ENCODE data around the gene SDK2. TPM values are rescaled to one million over a fixed set of nuclear protein-coding genes. Genes with fewer than 3 reads are reported as not detected.

Gene SDK2
- total and polyA plus RNA-seq, 2 experiments from 2014 or later: 0.74 to 5.1 TPM

DNA sequence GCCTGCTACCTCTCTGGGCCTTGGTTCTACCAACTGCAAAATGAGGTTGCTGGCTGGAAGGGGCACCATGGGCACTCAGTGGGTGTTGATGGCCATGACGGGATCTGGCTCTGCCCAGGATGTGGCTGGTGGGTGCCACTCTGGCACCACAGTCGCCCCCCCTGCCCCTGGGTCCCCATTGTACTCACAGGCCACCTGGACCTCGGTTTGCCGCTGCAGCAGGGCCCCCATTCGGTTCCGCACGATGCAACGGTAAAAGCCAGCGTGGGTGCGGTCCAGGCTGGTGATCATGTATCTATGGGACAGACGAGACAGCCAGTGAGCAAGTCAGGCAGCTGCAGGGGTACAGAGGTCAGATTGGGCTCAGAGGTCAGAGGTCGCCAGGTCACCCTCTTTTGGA is 172.3 kb downstream of the SDK2 start (continued):
- TF ChIP-seq, protein P1, sequence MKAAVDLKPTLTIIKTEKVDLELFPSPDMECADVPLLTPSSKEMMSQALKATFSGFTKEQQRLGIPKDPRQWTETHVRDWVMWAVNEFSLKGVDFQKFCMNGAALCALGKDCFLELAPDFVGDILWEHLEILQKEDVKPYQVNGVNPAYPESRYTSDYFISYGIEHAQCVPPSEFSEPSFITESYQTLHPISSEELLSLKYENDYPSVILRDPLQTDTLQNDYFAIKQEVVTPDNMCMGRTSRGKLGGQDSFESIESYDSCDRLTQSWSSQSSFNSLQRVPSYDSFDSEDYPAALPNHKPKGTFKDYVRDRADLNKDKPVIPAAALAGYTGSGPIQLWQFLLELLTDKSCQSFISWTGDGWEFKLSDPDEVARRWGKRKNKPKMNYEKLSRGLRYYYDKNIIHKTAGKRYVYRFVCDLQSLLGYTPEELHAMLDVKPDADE (IDR thresholded peaks at IDR 0.05): no peak
- no peak for TF ChIP-seq STAT1 (IDR thresholded peaks at IDR 0.05; ENCODE audit: unreplicated experiment)
- TF ChIP-seq ZNF331 (CRISPR knock-in tag; IDR thresholded peaks at IDR 0.05; ENCODE audit: low read depth): no peak
- TF ChIP-seq, protein P2, sequence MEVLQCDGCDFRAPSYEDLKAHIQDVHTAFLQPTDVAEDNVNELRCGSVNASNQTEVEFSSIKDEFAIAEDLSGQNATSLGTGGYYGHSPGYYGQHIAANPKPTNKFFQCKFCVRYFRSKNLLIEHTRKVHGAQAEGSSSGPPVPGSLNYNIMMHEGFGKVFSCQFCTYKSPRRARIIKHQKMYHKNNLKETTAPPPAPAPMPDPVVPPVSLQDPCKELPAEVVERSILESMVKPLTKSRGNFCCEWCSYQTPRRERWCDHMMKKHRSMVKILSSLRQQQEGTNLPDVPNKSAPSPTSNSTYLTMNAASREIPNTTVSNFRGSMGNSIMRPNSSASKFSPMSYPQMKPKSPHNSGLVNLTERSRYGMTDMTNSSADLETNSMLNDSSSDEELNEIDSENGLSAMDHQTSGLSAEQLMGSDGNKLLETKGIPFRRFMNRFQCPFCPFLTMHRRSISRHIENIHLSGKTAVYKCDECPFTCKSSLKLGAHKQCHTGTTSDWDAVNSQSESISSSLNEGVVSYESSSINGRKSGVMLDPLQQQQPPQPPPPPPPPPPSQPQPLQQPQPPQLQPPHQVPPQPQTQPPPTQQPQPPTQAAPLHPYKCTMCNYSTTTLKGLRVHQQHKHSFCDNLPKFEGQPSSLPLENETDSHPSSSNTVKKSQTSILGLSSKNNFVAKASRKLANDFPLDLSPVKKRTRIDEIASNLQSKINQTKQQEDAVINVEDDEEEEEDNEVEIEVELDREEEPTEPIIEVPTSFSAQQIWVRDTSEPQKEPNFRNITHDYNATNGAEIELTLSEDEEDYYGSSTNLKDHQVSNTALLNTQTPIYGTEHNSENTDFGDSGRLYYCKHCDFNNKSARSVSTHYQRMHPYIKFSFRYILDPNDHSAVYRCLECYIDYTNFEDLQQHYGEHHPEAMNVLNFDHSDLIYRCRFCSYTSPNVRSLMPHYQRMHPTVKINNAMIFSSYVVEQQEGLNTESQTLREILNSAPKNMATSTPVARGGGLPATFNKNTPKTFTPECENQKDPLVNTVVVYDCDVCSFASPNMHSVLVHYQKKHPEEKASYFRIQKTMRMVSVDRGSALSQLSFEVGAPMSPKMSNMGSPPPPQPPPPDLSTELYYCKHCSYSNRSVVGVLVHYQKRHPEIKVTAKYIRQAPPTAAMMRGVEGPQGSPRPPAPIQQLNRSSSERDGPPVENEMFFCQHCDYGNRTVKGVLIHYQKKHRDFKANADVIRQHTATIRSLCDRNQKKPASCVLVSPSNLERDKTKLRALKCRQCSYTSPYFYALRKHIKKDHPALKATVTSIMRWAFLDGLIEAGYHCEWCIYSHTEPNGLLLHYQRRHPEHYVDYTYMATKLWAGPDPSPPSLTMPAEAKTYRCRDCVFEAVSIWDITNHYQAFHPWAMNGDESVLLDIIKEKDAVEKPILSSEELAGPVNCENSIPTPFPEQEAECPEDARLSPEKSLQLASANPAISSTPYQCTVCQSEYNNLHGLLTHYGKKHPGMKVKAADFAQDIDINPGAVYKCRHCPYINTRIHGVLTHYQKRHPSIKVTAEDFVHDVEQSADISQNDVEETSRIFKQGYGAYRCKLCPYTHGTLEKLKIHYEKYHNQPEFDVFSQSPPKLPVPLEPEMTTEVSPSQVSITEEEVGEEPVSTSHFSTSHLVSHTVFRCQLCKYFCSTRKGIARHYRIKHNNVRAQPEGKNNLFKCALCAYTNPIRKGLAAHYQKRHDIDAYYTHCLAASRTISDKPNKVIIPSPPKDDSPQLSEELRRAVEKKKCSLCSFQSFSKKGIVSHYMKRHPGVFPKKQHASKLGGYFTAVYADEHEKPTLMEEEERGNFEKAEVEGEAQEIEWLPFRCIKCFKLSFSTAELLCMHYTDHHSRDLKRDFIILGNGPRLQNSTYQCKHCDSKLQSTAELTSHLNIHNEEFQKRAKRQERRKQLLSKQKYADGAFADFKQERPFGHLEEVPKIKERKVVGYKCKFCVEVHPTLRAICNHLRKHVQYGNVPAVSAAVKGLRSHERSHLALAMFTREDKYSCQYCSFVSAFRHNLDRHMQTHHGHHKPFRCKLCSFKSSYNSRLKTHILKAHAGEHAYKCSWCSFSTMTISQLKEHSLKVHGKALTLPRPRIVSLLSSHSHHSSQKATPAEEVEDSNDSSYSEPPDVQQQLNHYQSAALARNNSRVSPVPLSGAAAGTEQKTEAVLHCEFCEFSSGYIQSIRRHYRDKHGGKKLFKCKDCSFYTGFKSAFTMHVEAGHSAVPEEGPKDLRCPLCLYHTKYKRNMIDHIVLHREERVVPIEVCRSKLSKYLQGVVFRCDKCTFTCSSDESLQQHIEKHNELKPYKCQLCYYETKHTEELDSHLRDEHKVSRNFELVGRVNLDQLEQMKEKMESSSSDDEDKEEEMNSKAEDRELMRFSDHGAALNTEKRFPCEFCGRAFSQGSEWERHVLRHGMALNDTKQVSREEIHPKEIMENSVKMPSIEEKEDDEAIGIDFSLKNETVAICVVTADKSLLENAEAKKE (CRISPR knock-in tag; IDR thresholded peaks at IDR 0.05): no peak
- no peak for TF ChIP-seq EZH2 (IDR thresholded peaks at IDR 0.05; ENCODE audit: low read depth, unreplicated experiment)
- TF ChIP-seq ZNF114 (CRISPR knock-in tag; IDR thresholded peaks at IDR 0.05): no peak

- Histone ChIP-seq H3K36me3 (ENCODE audit: insufficient read depth) (no peaks in the 10 kb centered on the region), H3K27me3 (ENCODE audit: insufficient read depth) (no peaks in the 10 kb centered on the region), H3K4me1 (ENCODE audit: insufficient read depth) (no peaks in the 10 kb centered on the region), H4K20me1 (replicated peaks; ENCODE audit: insufficient read depth) (no peaks in the 10 kb centered on the region), H2AFZ (no peak overlapping the region), H3K27ac (ENCODE audit: low read depth) (no peak overlapping the region), H3K4me3 (no peak overlapping the region), H3F3A (replicated peaks; ENCODE audit: low read depth) (no peaks in the 10 kb centered on the region), H3K4me2 (no peak overlapping the region), H3K79me2 (replicated peaks; ENCODE audit: insufficient read depth) (no peaks in the 10 kb centered on the region), H3K9me2 (ENCODE audit: insufficient read depth) (no peaks in the 10 kb centered on the region)
- DNase-seq (ENCODE audit: low spot score) (no peak), ATAC-seq (no peak)
- Mint-ChIP-seq H3K27me3 (ENCODE audit: insufficient read depth, low read depth, poor library complexity) (peaks cover 4% of the 10 kb centered on the region), H3K36me3 (ENCODE audit: low read depth) (peaks cover 4% of the 10 kb centered on the region; the same call in 2 of the 3 replicates), H3K4me3 (no peak overlapping the region), H3K27ac (no peak overlapping the region), H3K4me1 (peaks cover 8% of the 10 kb centered on the region), H3K9me3 (peaks cover 6% of the 10 kb centered on the region; the same call in 2 of the 3 replicates)
- TF ChIP-seq EZH2phosphoT487 (IDR thresholded peaks at IDR 0.05; ENCODE audit: unreplicated experiment) (no peak), POLR2AphosphoS5 (IDR thresholded peaks at IDR 0.05; ENCODE audit: low read depth) (no peak)
Measured at GRCh38 chr17:73470316-73470826, 173.9 kb downstream of the SDK2 start.
